Muscle of leg (tissue), 11 donors: ENCODE measurements around the gene TMEM169. TPM values are rescaled to one million over a fixed set of nuclear protein-coding genes. Genes with fewer than 3 reads are reported as not detected.
"Not testable (repeated sequence)": the region's sequence is repeated elsewhere in the genome, so short reads cannot be mapped to it uniquely, and the experiment has no call there.

Source experiments
- DNase-seq: peaks from one replicate; pipeline ENCODE4 v3.0.0; 2013
- H3K27ac ChIP-seq: one replicate; pipeline ENCODE4 v1.5.1; 2013; ENCODE audit warnings: mild to moderate bottlenecking, low read length, control low read depth
- H3K27me3 ChIP-seq: one replicate; pipeline ENCODE4 v1.6.1; 2013; ENCODE audit warnings: low read length; ENCODE audit not compliant: control insufficient read depth, insufficient read depth
- H3K36me3 ChIP-seq: one replicate; pipeline ENCODE4 v1.6.1; 2013; ENCODE audit warnings: low read length; ENCODE audit not compliant: control insufficient read depth, insufficient read depth
- H3K4me1 ChIP-seq: one replicate; pipeline ENCODE4 v1.6.1; 2013; ENCODE audit warnings: low read length; ENCODE audit not compliant: control insufficient read depth, insufficient read depth
- H3K4me3 ChIP-seq: one replicate; pipeline ENCODE4 v1.5.1; 2013; ENCODE audit warnings: low read length, control low read depth
- H3K9me3 ChIP-seq: replicated peaks from 2 replicates; pipeline ENCODE4 v1.6.1; 2013; ENCODE audit warnings: low read depth, low read length; ENCODE audit not compliant: control insufficient read depth
- WGBS: methylation state at CpG from one replicate; pipeline ENCODE4 v1.1.5; 2013; ENCODE audit warnings: missing lambda C conversion rate; ENCODE audit not compliant: insufficient coverage; 5-methylcytosine and 5-hydroxymethylcytosine counted together
- polyA plus RNA-seq, 8 donors: library from polyadenylated mRNA; unstranded; fragments of 120-200 nt; gene quantifications; one replicate each; pipeline versions ENCODE4 v1.2.1 to v1.2.3, GENCODE V29; 2013; ENCODE audit warnings: inconsistent platforms in 1 of 8, low replicate concordance in 1 of 8; ENCODE audit not compliant: insufficient read length in 8 of 8, insufficient read depth in 1 of 8
- total RNA-seq: library from RNA; stranded (reverse); fragments of 120-200 nt; gene quantifications from one replicate; pipeline ENCODE4 v1.2.4, GENCODE V29; 2013

Gene TMEM169
- total and polyA plus RNA-seq, 9 donors, result 2.8 to 5.9 (median 3.9) TPM

- H3K27me3 ChIP-seq, result no peaks in the 10 kb centered on the region
- H3K9me3 ChIP-seq, result no peaks in the 10 kb centered on the region
- no peaks in the 10 kb centered on the region for H3K36me3 ChIP-seq
- peak overlapping the region; percentile 26 for H3K27ac ChIP-seq
- no peaks in the 10 kb centered on the region for H3K4me1 ChIP-seq
- DNase-seq, result no peak
- WGBS, result no CpG with 5 or more reads among the region's 2 CpGs
- H3K4me3 ChIP-seq, result no peak overlapping the region
Measured at GRCh38 chr2:216069028-216069427, 12.7 kb upstream of the TMEM169 start.

- H3K4me1 ChIP-seq, result no peaks in the 10 kb centered on the region
- H3K4me3 ChIP-seq, result no peak overlapping the region
- 71% methylated on average over 1 of the region's 6 CpGs for WGBS
- no peaks in the 10 kb centered on the region for H3K9me3 ChIP-seq
- no peaks in the 10 kb centered on the region for H3K36me3 ChIP-seq
- H3K27ac ChIP-seq, result no peak overlapping the region
- DNase-seq, result no peak
- H3K27me3 ChIP-seq, result no peaks in the 10 kb centered on the region
Measured at GRCh38 chr2:216070195-216070594, 11.5 kb upstream of the TMEM169 start.

- H3K36me3 ChIP-seq, result no peaks in the 10 kb centered on the region
- no peaks in the 10 kb centered on the region for H3K9me3 ChIP-seq
- WGBS, result 90% methylated on average over 4 of the region's 12 CpGs
- no peaks in the 10 kb centered on the region for H3K4me1 ChIP-seq
- no peaks in the 10 kb centered on the region for H3K27me3 ChIP-seq
- no peak for DNase-seq
- H3K4me3 ChIP-seq, result no peak overlapping the region
- H3K27ac ChIP-seq, result no peak overlapping the region
Measured at GRCh38 chr2:216071111-216071851, 10.4 kb upstream of the TMEM169 start.

GRCh38 chr2:216072473-216072872 lies 9.2 kb upstream of the TMEM169 start:
- no peak overlapping the region for H3K27ac ChIP-seq
- no peaks in the 10 kb centered on the region for H3K27me3 ChIP-seq
- no peaks in the 10 kb centered on the region for H3K36me3 ChIP-seq
- H3K4me3 ChIP-seq, result no peak overlapping the region
- H3K9me3 ChIP-seq, result no peaks in the 10 kb centered on the region
- no peak for DNase-seq
- no peaks in the 10 kb centered on the region for H3K4me1 ChIP-seq

GRCh38 chr2:216073773-216074172 lies 7.9 kb upstream of the TMEM169 start:
- H3K4me1 ChIP-seq, result no peaks in the 10 kb centered on the region
- DNase-seq, result no peak
- no peak overlapping the region for H3K27ac ChIP-seq
- H3K36me3 ChIP-seq, result no peaks in the 10 kb centered on the region
- H3K4me3 ChIP-seq, result no peak overlapping the region
- H3K27me3 ChIP-seq, result no peaks in the 10 kb centered on the region
- no peaks in the 10 kb centered on the region for H3K9me3 ChIP-seq

- Histone ChIP-seq H3K4me1 (no peaks in the 10 kb centered on the region), H3K36me3 (no peaks in the 10 kb centered on the region), H3K27ac (no peak overlapping the region), H3K27me3 (no peaks in the 10 kb centered on the region), H3K4me3 (no peak overlapping the region), H3K9me3 (no peaks in the 10 kb centered on the region)
- no CpG with 5 or more reads among the region's 1 CpG for WGBS
- no peak for DNase-seq
Measured at GRCh38 chr2:216074380-216074779, 7.3 kb upstream of the TMEM169 start.

GRCh38 chr2:216074794-216075193 lies 6.9 kb upstream of the TMEM169 start:
- no peaks in the 10 kb centered on the region for H3K36me3 ChIP-seq
- no peak overlapping the region for H3K27ac ChIP-seq
- H3K27me3 ChIP-seq, result no peaks in the 10 kb centered on the region
- H3K4me3 ChIP-seq, result no peak overlapping the region
- no peaks in the 10 kb centered on the region for H3K4me1 ChIP-seq
- H3K9me3 ChIP-seq, result no peaks in the 10 kb centered on the region
- no CpG with 5 or more reads among the region's 1 CpG for WGBS
- DNase-seq, result no peak

GRCh38 chr2:216075510-216076485 lies 5.9 kb upstream of the TMEM169 start:
- Histone ChIP-seq H3K4me1 (no peaks in the 10 kb centered on the region), H3K9me3 (no peaks in the 10 kb centered on the region), H3K27me3 (no peaks in the 10 kb centered on the region), H3K36me3 (no peaks in the 10 kb centered on the region), H3K27ac (no peak overlapping the region), H3K4me3 (no peak overlapping the region)
- 89% methylated on average over 3 of the region's 6 CpGs for WGBS
- no peak for DNase-seq

GRCh38 chr2:216078776-216079175 lies 2.9 kb upstream of the TMEM169 start:
- WGBS, result no CpG with 5 or more reads among the region's 1 CpG
- Histone ChIP-seq H3K9me3 (no peaks in the 10 kb centered on the region), H3K27ac (no peak overlapping the region), H3K4me3 (no peak overlapping the region), H3K27me3 (no peaks in the 10 kb centered on the region), H3K36me3 (no peaks in the 10 kb centered on the region), H3K4me1 (peaks cover 16% of the 10 kb centered on the region)
- no peak for DNase-seq

- H3K36me3 ChIP-seq, H3K27ac ChIP-seq, H3K9me3 ChIP-seq, DNase-seq, H3K27me3 ChIP-seq, H3K4me3 ChIP-seq: not testable (repeated sequence)
- H3K4me1 ChIP-seq, result peaks cover 28% of the 10 kb centered on the region
- WGBS, result no CpG with 5 or more reads among the region's 10 CpGs
Measured at GRCh38 chr2:216080048-216080447, 1.7 kb upstream of the TMEM169 start.
